Neural progenitor cell (in vitro differentiated cells): Measurements from ENCODE around the gene EHD4. TPM values are rescaled to one million over a fixed set of nuclear protein-coding genes. Genes with fewer than 3 reads are reported as not detected.

Experiments used
- DNase-seq: peaks from one replicate; pipeline ENCODE4 v3.0.0-alpha.2; 2016; ENCODE audit warnings: low spot score
- H2AFZ ChIP-seq: fragments of 200-600 bp; sonication (generic); replicated peaks from 2 replicates; pipeline ENCODE4 v1.6.1; 2016; ENCODE audit warnings: antibody characterized with exemption
- H3F3A ChIP-seq: fragments of 200-600 bp; sonication (generic); 2 replicates; pipeline ENCODE4 v1.6.1; 2016; ENCODE audit warnings: antibody characterized with exemption, low read depth
- H3K27ac ChIP-seq: fragments of 200-600 bp; sonication (generic); 2 replicates; pipeline ENCODE4 v1.5.1; 2016; ENCODE audit warnings: mild to moderate bottlenecking
- H3K27me3 ChIP-seq: fragments of 200-600 bp; sonication (generic); 2 replicates; pipeline ENCODE4 v1.6.1; 2016; ENCODE audit warnings: mild to moderate bottlenecking, moderate library complexity
- H3K36me3 ChIP-seq: fragments of 200-600 bp; sonication (generic); 2 replicates; pipeline ENCODE4 v1.5.1; 2016
- H3K4me1 ChIP-seq: fragments of 200-600 bp; sonication (generic); 2 replicates; pipeline ENCODE4 v1.6.1; 2016; ENCODE audit warnings: mixed run types
- H3K4me2 ChIP-seq: fragments of 200-600 bp; sonication (generic); 2 replicates; pipeline ENCODE4 v1.6.1; 2016
- H3K4me3 ChIP-seq: fragments of 200-600 bp; sonication (generic); 2 replicates; pipeline ENCODE4 v1.5.1; 2016
- H3K79me2 ChIP-seq: fragments of 200-600 bp; sonication (generic); 2 replicates; pipeline ENCODE4 v1.6.1; 2016; ENCODE audit warnings: low read depth
- H3K9ac ChIP-seq: fragments of 200-600 bp; sonication (generic); 2 replicates; pipeline ENCODE4 v1.6.1; 2016
- H3K9me3 ChIP-seq: fragments of 200-600 bp; sonication (generic); 2 replicates; pipeline ENCODE4 v1.5.1; 2016; ENCODE audit warnings: low read depth
- H4K20me1 ChIP-seq: fragments of 200-600 bp; sonication (generic); 2 replicates; pipeline ENCODE4 v1.6.1; 2016; ENCODE audit warnings: low read depth
- H3K27ac Mint-ChIP-seq: 3 replicates; pipeline ENCODE4 v1.8.0; 2021; ENCODE audit warnings: mixed read lengths
- H3K27me3 Mint-ChIP-seq: 2 replicates; pipeline ENCODE4 v1.8.0; 2022; ENCODE audit warnings: low read depth, mild to moderate bottlenecking, inconsistent platforms, moderate library complexity, mixed read lengths; ENCODE audit not compliant: insufficient read depth
- H3K36me3 Mint-ChIP-seq: 3 replicates; pipeline ENCODE4 v1.8.0; 2021; ENCODE audit warnings: mixed read lengths
- H3K4me1 Mint-ChIP-seq: 3 replicates; pipeline ENCODE4 v1.8.0; 2021; ENCODE audit warnings: mixed read lengths
- H3K4me3 Mint-ChIP-seq: 3 replicates; pipeline ENCODE4 v1.8.0; 2021; ENCODE audit warnings: mild to moderate bottlenecking, moderate library complexity, mixed read lengths
- H3K9me3 Mint-ChIP-seq: 3 replicates; pipeline ENCODE4 v1.8.0; 2020; ENCODE audit warnings: mixed read lengths
- CTCF ChIP-seq: fragments of 200-600 bp; sonication (generic); IDR thresholded peaks from 2 replicates; pipeline ENCODE4 v1.5.1; 2017; ENCODE audit warnings: antibody characterized with exemption, mild to moderate bottlenecking
- EZH2 ChIP-seq: fragments of 200-600 bp; sonication (generic); IDR thresholded peaks from 2 replicates; pipeline ENCODE4 v1.6.1; 2017; ENCODE audit warnings: antibody characterized with exemption, mild to moderate bottlenecking, moderate library complexity
- EZH2phosphoT487 ChIP-seq: fragments of 200-600 bp; sonication (generic); IDR thresholded peaks from 2 replicates; pipeline ENCODE4 v1.6.1; 2017; ENCODE audit warnings: antibody characterized with exemption
- microRNA-seq: library from miRNA; unstranded; fragments of <30 nt; microRNA quantifications from one replicate; pipeline ENCODE4, GENCODE V29; 2016
- small RNA-seq: library from RNA; depleted of rRNA; stranded (forward); fragments of <200 nt; gene quantifications from one replicate; pipeline ENCODE3, GENCODE V24; 2015
- total RNA-seq: library from RNA; depleted of rRNA; stranded (reverse); fragments of >200 nt; gene quantifications from 2 replicates; pipeline ENCODE4 v1.2.3, GENCODE V29; 2015; ENCODE audit warnings: low replicate concordance

The EHD4 gene
- total RNA-seq, 1 donor from 2014 or later, result 6.9 TPM

GRCh38 chr15:41848631-41849030, 123.7 kb downstream of the EHD4 start:
- Mint-ChIP-seq H3K27ac (no peak overlapping the region), H3K4me3 (no peak overlapping the region)

GRCh38 chr15:41847981-41848380, 124.4 kb downstream of the EHD4 start:
- no peaks in the 10 kb centered on the region for H3K27me3 ChIP-seq
- no peaks in the 10 kb centered on the region for H4K20me1 ChIP-seq
- H2AFZ ChIP-seq, result no peak overlapping the region
- H3K27ac Mint-ChIP-seq, result no peak overlapping the region
- no peaks in the 10 kb centered on the region for H3K79me2 ChIP-seq
- TF ChIP-seq EZH2 (no peak), CTCF (no peak), EZH2phosphoT487 (no peak)
- H3K27ac ChIP-seq, result no peak overlapping the region
- H3K4me3 ChIP-seq, result no peak overlapping the region
- no peak overlapping the region for H3K9ac ChIP-seq
- H3K4me1 ChIP-seq, result no peaks in the 10 kb centered on the region
- no peak overlapping the region for H3K4me3 Mint-ChIP-seq
- H3F3A ChIP-seq, result no peaks in the 10 kb centered on the region
- H3K9me3 ChIP-seq, result no peaks in the 10 kb centered on the region
- H3K36me3 Mint-ChIP-seq, result peaks cover 12% of the 10 kb centered on the region
- H3K36me3 ChIP-seq, result no peaks in the 10 kb centered on the region
- H3K27me3 Mint-ChIP-seq, result peaks cover 2% of the 10 kb centered on the region
- no peaks in the 10 kb centered on the region for H3K9me3 Mint-ChIP-seq
- no peak overlapping the region for H3K4me2 ChIP-seq
- H3K4me1 Mint-ChIP-seq, result no peaks in the 10 kb centered on the region
- no peak for DNase-seq

More at GRCh38 chr15:41848631-41849030, 123.7 kb downstream of the EHD4 start:
- Histone ChIP-seq H3F3A (no peaks in the 10 kb centered on the region), H4K20me1 (no peaks in the 10 kb centered on the region), H3K27me3 (no peaks in the 10 kb centered on the region), H3K9me3 (no peaks in the 10 kb centered on the region), H3K36me3 (no peaks in the 10 kb centered on the region), H3K79me2 (no peaks in the 10 kb centered on the region), H3K4me3 (no peak overlapping the region), H3K9ac (no peak overlapping the region), H3K4me2 (no peak overlapping the region), H3K27ac (no peak overlapping the region), H3K4me1 (no peaks in the 10 kb centered on the region), H2AFZ (no peak overlapping the region)
- DNase-seq, result no peak
- H3K4me1 Mint-ChIP-seq, result no peaks in the 10 kb centered on the region
- TF ChIP-seq EZH2, result no peak
- no peak for TF ChIP-seq EZH2phosphoT487
- TF ChIP-seq CTCF, result no peak
- peaks cover under 1% of the 10 kb centered on the region for H3K27me3 Mint-ChIP-seq
- no peaks in the 10 kb centered on the region for H3K9me3 Mint-ChIP-seq
- H3K36me3 Mint-ChIP-seq, result peaks cover 12% of the 10 kb centered on the region

GRCh38 chr15:41847206-41847605, 125.2 kb downstream of the EHD4 start:
- H3K4me3 Mint-ChIP-seq, result no peak overlapping the region

More at GRCh38 chr15:41847206-41847605, 125.2 kb downstream of the EHD4 start:
- Histone ChIP-seq H3K27ac (no peak overlapping the region), H3K27me3 (no peaks in the 10 kb centered on the region), H3K4me2 (no peak overlapping the region), H3F3A (no peaks in the 10 kb centered on the region), H4K20me1 (no peaks in the 10 kb centered on the region), H3K36me3 (no peaks in the 10 kb centered on the region), H3K79me2 (no peaks in the 10 kb centered on the region), H2AFZ (no peak overlapping the region), H3K9ac (no peak overlapping the region), H3K4me3 (no peak overlapping the region), H3K9me3 (no peaks in the 10 kb centered on the region), H3K4me1 (no peaks in the 10 kb centered on the region)
- Mint-ChIP-seq H3K27me3 (peaks cover 2% of the 10 kb centered on the region), H3K36me3 (peaks cover 12% of the 10 kb centered on the region), H3K27ac (no peak overlapping the region), H3K4me1 (peaks cover 5% of the 10 kb centered on the region), H3K9me3 (no peaks in the 10 kb centered on the region)
- TF ChIP-seq EZH2, result no peak
- no peak for TF ChIP-seq CTCF
- no peak for TF ChIP-seq EZH2phosphoT487
- DNase-seq, result no peak

Small RNAs within 50 kb of the gene (microRNA-seq; reads per million reads assigned to microRNA genes)
- gene MIR4310, result not detected

Small RNAs within 50 kb of the gene (small RNA-seq; reads per million reads assigned to genes)
- gene MIR4310 (not detected), gene RNA5SP393 (not detected)

Other genes with a start within 250 kb of the EHD4 start
- 10.1 and 18.4 TPM in 2 replicates for gene MAPKBP1, start 198.1 kb downstream of the EHD4 start, total RNA-seq
- 13.4 and 18.3 TPM in 2 replicates for gene JMJD7, start 144.5 kb downstream of the EHD4 start, total RNA-seq
- gene PLA2G4B, start 133.7 kb downstream of the EHD4 start, total RNA-seq, result 2.0 and 10.1 TPM in 2 replicates
- gene SPTBN5, start 78.5 kb downstream of the EHD4 start, total RNA-seq, result 0.15 TPM in 1 of 2 replicates, not detected in the other
- not detected in 2 replicates for gene PLA2G4E, start 48.5 kb upstream of the EHD4 start, total RNA-seq
- gene PLA2G4D, start 122.0 kb upstream of the EHD4 start, total RNA-seq, result not detected in 2 replicates
- gene PLA2G4F, start 184.1 kb upstream of the EHD4 start, total RNA-seq, result not detected in 2 replicates
- gene VPS39, start 235.7 kb upstream of the EHD4 start, total RNA-seq, result 55.3 and 66.9 TPM in 2 replicates